Gastroesophageal sphincter (tissue), 3 donors: ENCODE results near the gene FOXS1.

Experiments used
- POLR2A ChIP-seq, 2 donors: fragments of 450-650 bp; IDR thresholded peaks; one replicate each; pipeline ENCODE4 v1.6.1; 2017; ENCODE audit warnings: antibody characterized with exemption in 2 of 2, mild to moderate bottlenecking in 2 of 2, moderate library complexity in 1 of 2
- TF ChIP-seq, protein P1 (sequence below), 4 experiments: fragments of 200-600 bp in 2 of 4; fragments of 450-650 bp in 2 of 4; sonication (generic) in 1 of 4; IDR thresholded peaks; one replicate each; pipeline ENCODE4 v1.5.1; 2017 to 2019; ENCODE audit warnings: antibody characterized with exemption in 4 of 4, mild to moderate bottlenecking in 2 of 4, moderate library complexity in 2 of 4

GRCh38 chr20:31818376-31818908, 27.0 kb downstream of the FOXS1 start:
- no peak for TF ChIP-seq POLR2A (IDR thresholded peaks at IDR 0.05)
- TF ChIP-seq, protein P1, sequence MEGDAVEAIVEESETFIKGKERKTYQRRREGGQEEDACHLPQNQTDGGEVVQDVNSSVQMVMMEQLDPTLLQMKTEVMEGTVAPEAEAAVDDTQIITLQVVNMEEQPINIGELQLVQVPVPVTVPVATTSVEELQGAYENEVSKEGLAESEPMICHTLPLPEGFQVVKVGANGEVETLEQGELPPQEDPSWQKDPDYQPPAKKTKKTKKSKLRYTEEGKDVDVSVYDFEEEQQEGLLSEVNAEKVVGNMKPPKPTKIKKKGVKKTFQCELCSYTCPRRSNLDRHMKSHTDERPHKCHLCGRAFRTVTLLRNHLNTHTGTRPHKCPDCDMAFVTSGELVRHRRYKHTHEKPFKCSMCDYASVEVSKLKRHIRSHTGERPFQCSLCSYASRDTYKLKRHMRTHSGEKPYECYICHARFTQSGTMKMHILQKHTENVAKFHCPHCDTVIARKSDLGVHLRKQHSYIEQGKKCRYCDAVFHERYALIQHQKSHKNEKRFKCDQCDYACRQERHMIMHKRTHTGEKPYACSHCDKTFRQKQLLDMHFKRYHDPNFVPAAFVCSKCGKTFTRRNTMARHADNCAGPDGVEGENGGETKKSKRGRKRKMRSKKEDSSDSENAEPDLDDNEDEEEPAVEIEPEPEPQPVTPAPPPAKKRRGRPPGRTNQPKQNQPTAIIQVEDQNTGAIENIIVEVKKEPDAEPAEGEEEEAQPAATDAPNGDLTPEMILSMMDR (IDR thresholded peaks at IDR 0.05), result no peak
